ENCODE data around the gene FAM241B.

FAM241B gene

GRCh38 chr10:69629897-69630650 lies at the start of gene FAM241B:
Gene FAM241B (plus strand): TSS chr10:69630247. CDS start chr10:69631744, 1,497 bp downstream.
- peak; percentile 63 to 66 for DNase-seq (ENCODE audit: low read depth in 2 of 2)

GRCh38 chr10:69580435-69580834 lies 49.6 kb upstream of the FAM241B start:
- DNase-seq (ENCODE audit: low read depth in 2 of 2) = no peak

GRCh38 chr10:69583106-69583505 lies 46.9 kb upstream of the FAM241B start:
- DNase-seq (ENCODE audit: low read depth in 2 of 2) = no peak

- no peak for DNase-seq (ENCODE audit: low read depth in 2 of 2)
Measured at GRCh38 chr10:69584624-69585023, 45.4 kb upstream of the FAM241B start.

- no peak for DNase-seq (ENCODE audit: low read depth in 2 of 2)
Measured at GRCh38 chr10:69588358-69588757, 41.7 kb upstream of the FAM241B start.

GRCh38 chr10:69600761-69601330 lies 29.2 kb upstream of the FAM241B start:
- no peak for DNase-seq (ENCODE audit: low read depth in 2 of 2)

GRCh38 chr10:69609077-69609476 lies 21.0 kb upstream of the FAM241B start:
- DNase-seq (ENCODE audit: low read depth in 2 of 2) = no peak

GRCh38 chr10:69612760-69613159 lies 17.3 kb upstream of the FAM241B start:
- DNase-seq (ENCODE audit: low read depth in 2 of 2) = no peak

- no peak for DNase-seq (ENCODE audit: low read depth in 2 of 2)
Measured at GRCh38 chr10:69614130-69614529, 15.9 kb upstream of the FAM241B start.

- DNase-seq (ENCODE audit: low read depth in 2 of 2) = no peak
Measured at GRCh38 chr10:69616358-69616757, 13.7 kb upstream of the FAM241B start.

GRCh38 chr10:69618746-69619145 lies 11.3 kb upstream of the FAM241B start:
- no peak for DNase-seq (ENCODE audit: low read depth in 2 of 2)

- no peak for DNase-seq (ENCODE audit: low read depth in 2 of 2)
Measured at GRCh38 chr10:69619626-69620025, 10.4 kb upstream of the FAM241B start.

GRCh38 chr10:69620625-69621024 lies 9.4 kb upstream of the FAM241B start:
- no peak for DNase-seq (ENCODE audit: low read depth in 2 of 2)

- DNase-seq (ENCODE audit: low read depth in 2 of 2) = no peak
Measured at GRCh38 chr10:69624245-69624786, 5.7 kb upstream of the FAM241B start.

GRCh38 chr10:69626826-69627225 lies 3.2 kb upstream of the FAM241B start:
- no peak for DNase-seq (ENCODE audit: low read depth in 2 of 2)

GRCh38 chr10:69628891-69629290 lies 1.2 kb upstream of the FAM241B start:
- DNase-seq (ENCODE audit: low read depth in 2 of 2) = no peak

GRCh38 chr10:69629519-69629896 lies 539 bp upstream of the FAM241B start:
- no peak for DNase-seq (ENCODE audit: low read depth in 2 of 2)

GRCh38 chr10:69630651-69631400 lies 779 bp downstream of the FAM241B start:
- DNase-seq (ENCODE audit: low read depth in 2 of 2) = no peak

GRCh38 chr10:69631566-69631965 lies 1.5 kb downstream of the FAM241B start:
- no peak for DNase-seq (ENCODE audit: low read depth in 2 of 2)

GRCh38 chr10:69632516-69633199 lies 2.6 kb downstream of the FAM241B start:
- DNase-seq (ENCODE audit: low read depth in 2 of 2) = no peak

GRCh38 chr10:69633673-69634635 lies 3.9 kb downstream of the FAM241B start:
- no peak for DNase-seq (ENCODE audit: low read depth in 2 of 2)

Data from stimulated activated CD4-positive, alpha-beta T cell treated with anti-CD3 and anti-CD28 coated beads, Interleukin-1b, Interleukin-23, amount 100 ng/mL, for 4 hours (primary cell).